ENCODE measurements around the gene DHX40.

The DHX40 gene

DNA sequence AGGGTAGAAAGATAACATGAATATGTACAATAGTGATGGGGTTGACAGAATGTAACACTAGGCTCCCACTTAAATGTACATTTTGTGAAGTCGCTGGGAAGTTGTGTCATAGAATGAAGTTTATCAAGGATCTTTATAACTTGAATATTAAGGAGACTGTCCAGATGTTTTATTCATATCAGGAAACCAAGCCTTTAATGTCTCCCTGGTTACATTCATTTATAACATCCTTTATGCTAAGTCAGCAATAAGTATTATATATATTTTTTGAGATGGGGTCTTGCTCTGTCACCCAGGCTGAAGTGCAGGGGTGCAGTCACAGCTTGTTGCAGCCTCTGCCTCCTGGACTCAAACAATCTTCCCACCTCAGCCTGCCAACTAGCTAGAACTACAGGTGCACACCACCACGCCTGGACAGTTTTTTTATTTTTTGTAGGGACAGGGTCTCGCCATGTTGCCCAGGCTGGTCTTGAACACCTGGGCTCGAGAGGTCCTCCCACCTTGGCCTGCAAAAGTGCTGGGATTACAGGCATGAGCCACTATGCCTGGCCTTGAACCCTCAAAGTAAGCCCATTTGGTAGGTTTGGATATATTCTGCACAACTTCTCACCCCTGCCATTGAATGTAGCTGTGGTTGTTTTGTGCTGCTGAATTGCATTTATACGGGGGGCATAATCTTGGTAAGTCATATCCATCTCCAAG, 68.4 kb downstream of the DHX40 start:
- Histone ChIP-seq H3K27ac (replicated peaks) (no peak overlapping the region), H3K4me3 (replicated peaks; ENCODE audit: insufficient read depth, low read length) (no peak overlapping the region), H3K27me3 (ENCODE audit: insufficient read depth, poor library complexity, severe bottlenecking) (no peaks in the 10 kb centered on the region)
- no peak for DNase-seq (ENCODE audit: low read depth in 1 of 2, low spot score in 1 of 2)
- TF ChIP-seq REST (IDR thresholded peaks at IDR 0.05; ENCODE audit: insufficient replicate concordance, low read depth) (no peak), SPI1 (IDR thresholded peaks at IDR 0.05; ENCODE audit: borderline replicate concordance, low read depth) (no peak), POLR2AphosphoS5 (IDR thresholded peaks at IDR 0.05; ENCODE audit: low read depth) (no peak), GABPA (IDR thresholded peaks at IDR 0.05; ENCODE audit: low read depth) (no peak)
- TF ChIP-seq, protein P1, sequence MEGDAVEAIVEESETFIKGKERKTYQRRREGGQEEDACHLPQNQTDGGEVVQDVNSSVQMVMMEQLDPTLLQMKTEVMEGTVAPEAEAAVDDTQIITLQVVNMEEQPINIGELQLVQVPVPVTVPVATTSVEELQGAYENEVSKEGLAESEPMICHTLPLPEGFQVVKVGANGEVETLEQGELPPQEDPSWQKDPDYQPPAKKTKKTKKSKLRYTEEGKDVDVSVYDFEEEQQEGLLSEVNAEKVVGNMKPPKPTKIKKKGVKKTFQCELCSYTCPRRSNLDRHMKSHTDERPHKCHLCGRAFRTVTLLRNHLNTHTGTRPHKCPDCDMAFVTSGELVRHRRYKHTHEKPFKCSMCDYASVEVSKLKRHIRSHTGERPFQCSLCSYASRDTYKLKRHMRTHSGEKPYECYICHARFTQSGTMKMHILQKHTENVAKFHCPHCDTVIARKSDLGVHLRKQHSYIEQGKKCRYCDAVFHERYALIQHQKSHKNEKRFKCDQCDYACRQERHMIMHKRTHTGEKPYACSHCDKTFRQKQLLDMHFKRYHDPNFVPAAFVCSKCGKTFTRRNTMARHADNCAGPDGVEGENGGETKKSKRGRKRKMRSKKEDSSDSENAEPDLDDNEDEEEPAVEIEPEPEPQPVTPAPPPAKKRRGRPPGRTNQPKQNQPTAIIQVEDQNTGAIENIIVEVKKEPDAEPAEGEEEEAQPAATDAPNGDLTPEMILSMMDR (IDR thresholded peaks at IDR 0.05; ENCODE audit: insufficient read depth, low read length): no peak

GRCh38 chr17:59634632-59635541, 69.5 kb downstream of the DHX40 start:
- H3K4me3 ChIP-seq (replicated peaks; ENCODE audit: insufficient read depth, low read length): no peak overlapping the region
- DNase-seq (ENCODE audit: low read depth in 1 of 2, low spot score in 1 of 2): no peak
- no peak overlapping the region for H3K27ac ChIP-seq (replicated peaks)
- H3K27me3 ChIP-seq (ENCODE audit: insufficient read depth, poor library complexity, severe bottlenecking): no peaks in the 10 kb centered on the region
- TF ChIP-seq, protein P1 (IDR thresholded peaks at IDR 0.05; ENCODE audit: insufficient read depth, low read length): no peak
- TF ChIP-seq REST (IDR thresholded peaks at IDR 0.05; ENCODE audit: insufficient replicate concordance, low read depth) (no peak), GABPA (IDR thresholded peaks at IDR 0.05; ENCODE audit: low read depth) (no peak), SPI1 (IDR thresholded peaks at IDR 0.05; ENCODE audit: borderline replicate concordance, low read depth) (no peak), POLR2AphosphoS5 (IDR thresholded peaks at IDR 0.05; ENCODE audit: low read depth) (no peak)

DNA sequence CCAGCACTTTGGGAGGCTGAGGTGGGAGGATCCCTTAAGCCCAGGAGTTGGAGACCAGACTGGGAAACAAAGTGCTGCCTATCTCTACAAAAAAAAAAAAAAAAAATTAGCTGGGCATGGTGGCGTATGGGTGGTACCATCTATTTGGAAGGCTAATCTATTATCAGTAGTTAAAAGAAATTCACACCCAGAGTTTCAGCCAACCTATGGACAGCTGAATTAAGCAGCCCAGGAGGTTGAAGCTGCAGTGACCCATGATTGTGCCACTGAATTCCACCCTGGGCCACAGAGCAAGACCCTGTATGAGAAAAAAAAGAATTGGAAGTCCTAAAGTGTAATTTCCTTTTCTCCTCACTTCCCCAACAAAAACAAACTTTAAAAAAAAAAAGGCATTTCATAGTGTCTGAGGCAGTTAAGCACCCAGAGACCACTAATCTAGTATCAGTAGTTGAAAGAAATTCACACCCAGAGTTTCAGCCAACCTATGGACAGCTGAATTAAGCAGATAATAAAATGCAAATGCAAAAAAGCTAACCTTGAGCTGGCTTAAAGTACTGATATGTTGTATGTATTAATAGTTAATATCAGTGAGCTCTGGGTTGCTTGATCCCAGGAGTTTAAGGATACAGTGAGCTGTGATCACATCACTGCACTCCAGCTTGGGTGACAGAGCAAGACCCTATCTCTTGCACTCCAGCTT, 72.4 kb downstream of the DHX40 start:
- Histone ChIP-seq H3K27ac (replicated peaks) (no peak overlapping the region), H3K27me3 (ENCODE audit: insufficient read depth, poor library complexity, severe bottlenecking) (no peaks in the 10 kb centered on the region), H3K4me3 (replicated peaks; ENCODE audit: insufficient read depth, low read length) (no peak overlapping the region)
- TF ChIP-seq REST (IDR thresholded peaks at IDR 0.05; ENCODE audit: insufficient replicate concordance, low read depth) (no peak), GABPA (IDR thresholded peaks at IDR 0.05; ENCODE audit: low read depth) (no peak), POLR2AphosphoS5 (IDR thresholded peaks at IDR 0.05; ENCODE audit: low read depth) (no peak), SPI1 (IDR thresholded peaks at IDR 0.05; ENCODE audit: borderline replicate concordance, low read depth) (no peak)
- TF ChIP-seq, protein P1 (IDR thresholded peaks at IDR 0.05; ENCODE audit: insufficient read depth, low read length): no peak
- no peak for DNase-seq (ENCODE audit: low read depth in 1 of 2, low spot score in 1 of 2)

Data from HL-60 (cell line).